Thyroid gland (tissue), 4 donors: ENCODE measurements around the gene DKK3. TPM values are rescaled to one million over a fixed set of nuclear protein-coding genes. Genes with fewer than 3 reads are reported as not detected.

Experiments used
- DNase-seq, 2 donors: peaks; one replicate each; pipeline ENCODE4 v3.0.0-alpha.2; 2019
- H3K27ac ChIP-seq, 3 donors: fragments of 200-600 bp; sonication (generic); 1 replicate in 2 of 3; 2 replicates in 1 of 3; pipeline ENCODE4 v1.5.1; 2016 to 2019; ENCODE audit warnings: mild to moderate bottlenecking in 1 of 3, moderate library complexity in 1 of 3
- H3K27me3 ChIP-seq: fragments of 200-600 bp; sonication (generic); one replicate; pipeline ENCODE4 v1.5.1; 2019
- H3K36me3 ChIP-seq, 2 donors: fragments of 200-600 bp; sonication (generic); one replicate each; pipeline ENCODE4 v1.5.1; 2016 to 2019
- H3K4me1 ChIP-seq, 2 donors: fragments of 200-600 bp; sonication (generic); one replicate each; pipeline ENCODE4 v1.5.1; 2017 to 2019
- H3K4me3 ChIP-seq, 3 donors: fragments of 200-600 bp; sonication (generic); replicated peaks in 1 of 3; 1 replicate in 2 of 3; 2 replicates in 1 of 3; pipeline ENCODE4 v1.5.1; 2016; ENCODE audit warnings: mild to moderate bottlenecking in 1 of 3
- H3K9me3 ChIP-seq: fragments of 200-600 bp; sonication (generic); one replicate; pipeline ENCODE4 v1.5.1; 2017
- POLR2A ChIP-seq, 2 donors: fragments of 450-650 bp; IDR thresholded peaks; one replicate each; pipeline ENCODE4 v1.6.1; 2017; ENCODE audit warnings: antibody characterized with exemption in 2 of 2, mild to moderate bottlenecking in 2 of 2, moderate library complexity in 1 of 2
- WGBS, 2 donors: methylation state at CpG; one replicate each; pipeline ENCODE4 v1.1.5; 2017; 5-methylcytosine and 5-hydroxymethylcytosine counted together
- intact Hi-C: fragments of 100-400 bp; cut with DNase I; formaldehyde crosslinking; loops from one replicate; pipeline ENCODE4 v1.15.1; 2023
- total RNA-seq, 4 donors: library from RNA; depleted of rRNA; stranded (reverse); fragments of >200 nt; gene quantifications; one replicate each; pipeline ENCODE4 v1.2.3, GENCODE V29; 2016
- TF ChIP-seq, protein P1 (sequence below), 6 experiments: fragments of 200-600 bp in 3 of 6; fragments of 450-650 bp in 3 of 6; sonication (generic) in 3 of 6; IDR thresholded peaks; one replicate each; pipeline ENCODE4 v1.5.1; 2016 to 2019; ENCODE audit warnings: antibody characterized with exemption in 6 of 6, mild to moderate bottlenecking in 2 of 6, inconsistent platforms in 1 of 6, moderate library complexity in 1 of 6

The DKK3 gene
- total RNA-seq, 4 donors from 2014 or later: 15.1 to 72.0 (median 27.3) TPM

DNA sequence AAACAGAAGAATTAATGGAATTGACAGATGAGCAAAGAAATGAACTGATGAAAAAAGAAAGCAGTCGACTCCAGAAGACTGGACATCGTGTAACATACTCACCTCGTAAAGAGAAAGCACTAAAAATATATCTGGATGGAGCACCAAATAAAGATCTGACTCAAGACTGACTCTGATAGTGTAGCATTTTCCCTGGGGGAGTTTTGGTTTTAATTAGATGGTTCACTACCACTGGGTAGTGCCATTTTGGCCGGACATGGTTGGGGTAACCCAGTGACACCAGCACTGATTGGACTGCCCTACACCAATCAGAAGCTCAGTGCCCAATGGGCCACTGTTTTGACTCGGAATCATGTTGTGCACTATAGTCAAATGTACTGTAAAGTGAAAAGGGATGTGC, 52.4 kb downstream of the DKK3 start:
- TF ChIP-seq, protein P1, sequence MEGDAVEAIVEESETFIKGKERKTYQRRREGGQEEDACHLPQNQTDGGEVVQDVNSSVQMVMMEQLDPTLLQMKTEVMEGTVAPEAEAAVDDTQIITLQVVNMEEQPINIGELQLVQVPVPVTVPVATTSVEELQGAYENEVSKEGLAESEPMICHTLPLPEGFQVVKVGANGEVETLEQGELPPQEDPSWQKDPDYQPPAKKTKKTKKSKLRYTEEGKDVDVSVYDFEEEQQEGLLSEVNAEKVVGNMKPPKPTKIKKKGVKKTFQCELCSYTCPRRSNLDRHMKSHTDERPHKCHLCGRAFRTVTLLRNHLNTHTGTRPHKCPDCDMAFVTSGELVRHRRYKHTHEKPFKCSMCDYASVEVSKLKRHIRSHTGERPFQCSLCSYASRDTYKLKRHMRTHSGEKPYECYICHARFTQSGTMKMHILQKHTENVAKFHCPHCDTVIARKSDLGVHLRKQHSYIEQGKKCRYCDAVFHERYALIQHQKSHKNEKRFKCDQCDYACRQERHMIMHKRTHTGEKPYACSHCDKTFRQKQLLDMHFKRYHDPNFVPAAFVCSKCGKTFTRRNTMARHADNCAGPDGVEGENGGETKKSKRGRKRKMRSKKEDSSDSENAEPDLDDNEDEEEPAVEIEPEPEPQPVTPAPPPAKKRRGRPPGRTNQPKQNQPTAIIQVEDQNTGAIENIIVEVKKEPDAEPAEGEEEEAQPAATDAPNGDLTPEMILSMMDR (IDR thresholded peaks at IDR 0.05): no peak
- no peak for TF ChIP-seq POLR2A (IDR thresholded peaks at IDR 0.05)
- Histone ChIP-seq H3K36me3 (peaks cover 27 to 32% of the 10 kb centered on the region in 2 donors), H3K4me1 (no peaks in the 10 kb centered on the region), H3K27me3 (no peaks in the 10 kb centered on the region), H3K4me3 (no peak overlapping the region), H3K9me3 (no peaks in the 10 kb centered on the region), H3K27ac (no peak overlapping the region)
- no peak for DNase-seq
- WGBS, 2 donors: 94 to 97% methylated on average over 5 of the region's 5 CpGs
- intact Hi-C loops: no loop called here

DNA sequence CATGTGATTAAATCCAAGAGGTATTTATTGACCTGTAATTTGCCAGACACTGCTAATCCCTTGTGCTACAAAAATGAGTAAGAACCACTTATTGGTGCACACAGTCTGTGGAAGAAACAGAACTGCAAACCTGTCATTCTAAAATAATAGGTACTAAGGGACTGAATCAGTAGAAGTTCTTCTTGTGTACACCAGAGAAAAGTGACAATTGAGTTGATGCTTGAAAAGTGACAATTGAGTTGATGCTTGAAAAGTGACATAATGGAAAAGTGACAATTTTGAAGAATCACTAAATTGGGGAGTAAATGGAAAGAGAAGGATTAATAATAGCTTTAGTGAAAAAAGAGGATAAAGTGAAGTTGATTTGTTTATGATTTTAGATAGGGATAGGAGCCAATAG, 56.4 kb downstream of the DKK3 start:
- H3K4me1 ChIP-seq: no peaks in the 10 kb centered on the region
- H3K36me3 ChIP-seq: peaks cover 27 to 30% of the 10 kb centered on the region in 2 donors
- H3K4me3 ChIP-seq: no peak overlapping the region
- intact Hi-C loops: no loop called here
- H3K9me3 ChIP-seq: no peaks in the 10 kb centered on the region
- no peak overlapping the region for H3K27ac ChIP-seq
- no peaks in the 10 kb centered on the region for H3K27me3 ChIP-seq
- TF ChIP-seq POLR2A (IDR thresholded peaks at IDR 0.05): no peak
- TF ChIP-seq, protein P1 (IDR thresholded peaks at IDR 0.05): no peak
- DNase-seq: no peak

- no peak for DNase-seq
- Histone ChIP-seq H3K9me3 (no peaks in the 10 kb centered on the region), H3K27ac (no peak overlapping the region), H3K4me3 (no peak overlapping the region), H3K27me3 (no peaks in the 10 kb centered on the region), H3K4me1 (no peaks in the 10 kb centered on the region), H3K36me3 (peaks cover 6 to 7% of the 10 kb centered on the region in 2 donors)
- intact Hi-C loops: no loop called here
- TF ChIP-seq POLR2A (IDR thresholded peaks at IDR 0.05): no peak
- TF ChIP-seq, protein P1 (IDR thresholded peaks at IDR 0.05): no peak
Observed at GRCh38 chr11:11949482-11949881, 58.9 kb downstream of the DKK3 start.

DNA sequence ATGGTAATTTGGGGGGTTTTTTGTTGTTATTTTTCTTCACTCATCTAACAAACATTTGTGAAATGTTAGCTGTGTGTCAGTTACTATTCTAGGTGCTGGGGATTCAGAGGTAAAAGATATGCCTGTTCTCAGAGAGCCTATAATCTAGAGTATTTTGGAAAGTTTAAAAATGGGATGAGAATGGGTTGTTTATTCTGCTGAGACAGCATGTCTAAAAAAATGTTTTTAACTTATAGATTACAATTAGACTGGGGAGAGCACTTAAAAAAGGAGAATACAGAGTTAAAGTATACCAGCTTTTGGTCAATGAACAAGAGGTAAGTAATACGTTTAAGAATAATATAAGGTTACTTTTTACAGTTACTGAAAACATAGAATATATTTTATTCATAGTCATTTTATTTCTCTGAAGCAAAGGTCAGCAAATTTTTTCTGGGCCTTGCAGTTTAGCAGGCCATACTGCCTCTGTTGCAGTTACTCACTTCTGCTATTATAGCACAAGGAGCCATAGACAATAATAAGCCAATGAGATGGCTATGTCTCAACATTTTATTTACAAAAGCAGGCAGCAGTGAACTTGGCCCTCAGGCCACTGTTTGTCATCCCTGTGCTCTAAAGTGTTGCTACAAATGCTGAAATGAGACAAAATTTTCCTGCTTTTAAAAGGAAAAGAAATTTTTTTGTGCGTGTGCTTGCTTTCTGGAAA, 60.0 kb downstream of the DKK3 start:
- no peak for DNase-seq
- Histone ChIP-seq H3K27ac (no peak overlapping the region), H3K9me3 (no peaks in the 10 kb centered on the region), H3K27me3 (no peaks in the 10 kb centered on the region), H3K4me1 (no peaks in the 10 kb centered on the region), H3K4me3 (no peak overlapping the region), H3K36me3 (peaks cover 0 to 4% of the 10 kb centered on the region in 2 donors)
- WGBS, 2 donors: 93 to 94% methylated on average over 2 of the region's 2 CpGs
- TF ChIP-seq POLR2A (IDR thresholded peaks at IDR 0.05): no peak
- TF ChIP-seq, protein P1 (IDR thresholded peaks at IDR 0.05): no peak
- intact Hi-C loops: no loop called here

DNA sequence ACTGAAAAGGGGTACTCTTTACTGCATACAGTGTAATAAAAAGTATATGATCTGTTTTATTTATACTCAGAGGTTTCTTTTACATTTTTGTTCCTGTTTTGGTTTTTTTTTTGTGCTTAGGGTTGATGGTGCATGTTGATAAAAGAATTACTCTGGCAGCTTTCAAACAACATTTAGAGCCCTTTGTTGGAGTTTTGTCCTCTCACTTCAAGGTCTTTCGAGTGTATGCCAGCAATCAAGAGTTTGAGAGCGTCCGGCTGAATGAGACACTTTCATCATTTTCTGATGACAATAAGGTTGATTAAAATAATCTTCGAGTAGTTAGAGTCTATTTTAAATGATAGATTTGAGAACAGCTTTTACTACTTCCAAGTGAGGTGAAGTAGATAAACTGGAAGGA, 60.6 kb downstream of the DKK3 start:
- no peaks in the 10 kb centered on the region for H3K27me3 ChIP-seq
- H3K4me3 ChIP-seq: no peak overlapping the region
- no peaks in the 10 kb centered on the region for H3K4me1 ChIP-seq
- intact Hi-C loops: no loop called here
- no peak for DNase-seq
- 84 to 86% methylated on average over 4 of the region's 4 CpGs for WGBS, 2 donors
- H3K9me3 ChIP-seq: no peaks in the 10 kb centered on the region
- no peak for TF ChIP-seq POLR2A (IDR thresholded peaks at IDR 0.05)
- TF ChIP-seq, protein P1 (IDR thresholded peaks at IDR 0.05): no peak
- no peak overlapping the region for H3K27ac ChIP-seq
- peaks cover under 1% of the 10 kb centered on the region in 2 donors for H3K36me3 ChIP-seq
